ENCODE results near the gene PDGFA. TPM values are rescaled to one million over a fixed set of nuclear protein-coding genes. Genes with fewer than 3 reads are reported as not detected.
A peak's percentile ranks its signal among the peaks of the same experiment; 100 is the strongest.

PDGFA gene
- total RNA-seq, 1 experiment from 2014 or later, result 35.8 TPM

DNA sequence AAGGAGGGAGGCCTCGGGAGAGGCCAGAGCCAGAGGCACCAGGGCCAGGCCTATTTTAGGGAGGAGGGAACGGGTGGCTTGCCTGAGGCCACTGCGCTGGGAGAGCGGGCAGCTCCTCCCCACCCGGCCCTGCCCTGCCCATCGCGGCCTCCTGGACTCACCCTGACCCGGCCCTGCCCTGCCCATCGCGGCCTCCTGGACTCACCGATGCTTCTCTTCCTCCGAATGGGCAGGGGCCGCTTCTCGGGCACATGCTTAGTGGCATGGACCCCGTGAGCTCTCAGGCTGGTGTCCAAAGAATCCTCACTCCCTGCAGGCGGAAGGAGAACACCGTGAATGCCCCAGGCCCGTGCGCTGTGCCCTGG, 7.5 kb downstream of the PDGFA start:
- H3K36me3 Mint-ChIP-seq (ENCODE audit: insufficient read depth in 1 of 3, low read depth in 3 of 3), result peaks cover 5 to 10% (median 6%) of the 10 kb centered on the region in 3 experiments
- H3K9me3 ChIP-seq (ENCODE audit: control insufficient read depth, low read depth, low read length), result no peaks in the 10 kb centered on the region
- H3K4me1 ChIP-seq (ENCODE audit: insufficient read depth, low read length), result peaks cover 6% of the 10 kb centered on the region; the same call in 1 of the 2 replicates
- no CpG with 5 or more reads among the region's 19 CpGs for WGBS (ENCODE audit: extremely low coverage, insufficient read length, low lambda C conversion rate)
- H3K9me3 Mint-ChIP-seq, result no peaks in the 10 kb centered on the region
- H4K20me1 ChIP-seq (ENCODE audit: control insufficient read depth, insufficient read depth, insufficient read length), result no peaks in the 10 kb centered on the region
- no peak overlapping the region for H3K56ac ChIP-seq (ENCODE audit: insufficient read length, low read depth, low read length)
- H2AFZ ChIP-seq (ENCODE audit: low read length), result no peak overlapping the region
- H4K91ac ChIP-seq (ENCODE audit: insufficient read length, low read depth, low read length), result no peak overlapping the region
- no peak overlapping the region for H2BK15ac ChIP-seq (ENCODE audit: low read depth, low read length)
- peaks cover 31 to 39% of the 10 kb centered on the region in 2 experiments for H3K4me1 Mint-ChIP-seq
- peaks cover 5% of the 10 kb centered on the region for H3K79me1 ChIP-seq (ENCODE audit: insufficient read depth, low read depth, low read length, poor library complexity, severe bottlenecking)
- no peak overlapping the region for H4K8ac ChIP-seq (replicated peaks; ENCODE audit: insufficient read length, low read depth, low read length)
- H4K5ac ChIP-seq (ENCODE audit: insufficient read length, low read depth, low read length), result no peak overlapping the region
- H3K23me2 ChIP-seq (ENCODE audit: insufficient read length, low read depth, low read length, poor library complexity, severe bottlenecking), result peaks cover 4% of the 10 kb centered on the region
- no peak overlapping the region; the same call in 1 of the 2 replicates for H3K14ac ChIP-seq (ENCODE audit: insufficient read depth, low read length)
- H3K79me2 ChIP-seq (ENCODE audit: insufficient read depth, low read length), result peaks cover 4% of the 10 kb centered on the region; the same call in 1 of the 2 replicates
- H3K4ac ChIP-seq (ENCODE audit: low read depth, low read length), result no peak overlapping the region
- TF ChIP-seq, protein P1, sequence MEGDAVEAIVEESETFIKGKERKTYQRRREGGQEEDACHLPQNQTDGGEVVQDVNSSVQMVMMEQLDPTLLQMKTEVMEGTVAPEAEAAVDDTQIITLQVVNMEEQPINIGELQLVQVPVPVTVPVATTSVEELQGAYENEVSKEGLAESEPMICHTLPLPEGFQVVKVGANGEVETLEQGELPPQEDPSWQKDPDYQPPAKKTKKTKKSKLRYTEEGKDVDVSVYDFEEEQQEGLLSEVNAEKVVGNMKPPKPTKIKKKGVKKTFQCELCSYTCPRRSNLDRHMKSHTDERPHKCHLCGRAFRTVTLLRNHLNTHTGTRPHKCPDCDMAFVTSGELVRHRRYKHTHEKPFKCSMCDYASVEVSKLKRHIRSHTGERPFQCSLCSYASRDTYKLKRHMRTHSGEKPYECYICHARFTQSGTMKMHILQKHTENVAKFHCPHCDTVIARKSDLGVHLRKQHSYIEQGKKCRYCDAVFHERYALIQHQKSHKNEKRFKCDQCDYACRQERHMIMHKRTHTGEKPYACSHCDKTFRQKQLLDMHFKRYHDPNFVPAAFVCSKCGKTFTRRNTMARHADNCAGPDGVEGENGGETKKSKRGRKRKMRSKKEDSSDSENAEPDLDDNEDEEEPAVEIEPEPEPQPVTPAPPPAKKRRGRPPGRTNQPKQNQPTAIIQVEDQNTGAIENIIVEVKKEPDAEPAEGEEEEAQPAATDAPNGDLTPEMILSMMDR (conservative IDR thresholded peaks at IDR 0.05), result no peak
- no peak overlapping the region for H3K27ac ChIP-seq (ENCODE audit: insufficient read length, low read depth, low read length)
- no peak overlapping the region for H3K4me3 Mint-ChIP-seq
- no peak overlapping the region for H3T11ph ChIP-seq (ENCODE audit: low read length)
- no peak overlapping the region for H2BK20ac ChIP-seq (ENCODE audit: low read depth, low read length, poor library complexity, severe bottlenecking)
- no peaks in the 10 kb centered on the region for H3K27me3 ChIP-seq (ENCODE audit: insufficient read depth, low read length)
- no peak overlapping the region for H3K9ac ChIP-seq (ENCODE audit: extremely low read depth, insufficient read length, low read length)
- H2BK12ac ChIP-seq (ENCODE audit: insufficient read length, low read depth, low read length), result no peak overlapping the region
- no peak for DNase-seq
- no peak overlapping the region for H2BK5ac ChIP-seq (ENCODE audit: insufficient read length, low read length)
- H3K23ac ChIP-seq (ENCODE audit: insufficient read length, low read depth, low read length), result no peak overlapping the region
- peak overlapping the region in 2 of 3 experiments; percentile 81 to 85; a peak in 3 of 7 replicates for H3K27ac Mint-ChIP-seq
- no peak overlapping the region for H2BK120ac ChIP-seq (ENCODE audit: low read depth, low read length, poor library complexity, severe bottlenecking)
- no peak overlapping the region for H2AK5ac ChIP-seq (ENCODE audit: insufficient read length, low read length)
- H3K18ac ChIP-seq (ENCODE audit: insufficient read length, low read depth, low read length), result no peak overlapping the region
- no peak overlapping the region for H3K4me2 ChIP-seq (ENCODE audit: insufficient read depth, insufficient read length, low read length)
- H3K27me3 Mint-ChIP-seq (ENCODE audit: low read depth), result peaks cover 14% of the 10 kb centered on the region

Data from H9 (cell line).